ENCODE data around the gene PNMT.

- TF ChIP-seq CTCF (conservative IDR thresholded peaks at IDR 0.05) (no peak), ZFX (IDR thresholded peaks at IDR 0.05) (no peak)
These were observed 2.5 kb upstream of the PNMT start for GRCh38 chr17:39665642-39666224.
